ENCODE measurements around the gene CNIH4. TPM values are rescaled to one million over a fixed set of nuclear protein-coding genes. Genes with fewer than 3 reads are reported as not detected.

Gene CNIH4
- total and polyA plus RNA-seq, 4 donors, result 11.9 to 40.2 (median 29.2) TPM

GRCh38 chr1:224333309-224333926, 23.3 kb upstream of the CNIH4 start:
- Histone ChIP-seq H3K4me3 (ENCODE audit: low read depth in 1 of 3, low read length in 3 of 3) (no peak overlapping the region), H3K27ac (ENCODE audit: low read depth in 1 of 2, low read length in 2 of 2) (no peak overlapping the region), H3K36me3 (ENCODE audit: control insufficient read depth in 4 of 4, insufficient read depth in 3 of 4, low read depth in 1 of 4, low read length in 3 of 4) (no peaks in the 10 kb centered on the region), H3K27me3 (ENCODE audit: control insufficient read depth in 4 of 4, insufficient read depth in 4 of 4, low read length in 3 of 4) (no peaks in the 10 kb centered on the region), H3K9ac (ENCODE audit: low read depth in 1 of 2, low read length in 2 of 2) (no peak overlapping the region), H3K4me1 (ENCODE audit: control insufficient read depth in 4 of 4, insufficient read depth in 4 of 4, low read length in 3 of 4) (peaks cover 4 to 20% (median 15%) of the 10 kb centered on the region in 4 donors), H3K9me3 (ENCODE audit: control insufficient read depth in 4 of 4, low read length in 3 of 4) (no peaks in the 10 kb centered on the region)
- DNase-seq (ENCODE audit: low spot score), result no peak
- TF ChIP-seq SP1 (IDR thresholded peaks at IDR 0.05), result no peak
- TF ChIP-seq TAF1 (conservative IDR thresholded peaks at IDR 0.05), result no peak
- no peak for TF ChIP-seq HNF4G (IDR thresholded peaks at IDR 0.05)
- TF ChIP-seq NR2F2 (IDR thresholded peaks at IDR 0.05), result no peak
- TF ChIP-seq EGR1 (IDR thresholded peaks at IDR 0.05; ENCODE audit: low read depth in 2 of 2), result no peak
- no peak for TF ChIP-seq JUND (IDR thresholded peaks at IDR 0.05)
- TF ChIP-seq RAD21 (IDR thresholded peaks at IDR 0.05), result peak; percentile 86
- no peak for TF ChIP-seq GABPA (IDR thresholded peaks at IDR 0.05 in 1 of 2, conservative IDR thresholded peaks at IDR 0.05 in 1 of 2)
- TF ChIP-seq HNF4A (conservative IDR thresholded peaks at IDR 0.05), result no peak
- TF ChIP-seq CTCF (IDR thresholded peaks at IDR 0.05; ENCODE audit: low read depth, low read length, missing input control), result peak; percentile 61
- TF ChIP-seq, protein P1, sequence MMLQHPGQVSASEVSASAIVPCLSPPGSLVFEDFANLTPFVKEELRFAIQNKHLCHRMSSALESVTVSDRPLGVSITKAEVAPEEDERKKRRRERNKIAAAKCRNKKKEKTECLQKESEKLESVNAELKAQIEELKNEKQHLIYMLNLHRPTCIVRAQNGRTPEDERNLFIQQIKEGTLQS (IDR thresholded peaks at IDR 0.05), result no peak
- TF ChIP-seq RXRA (IDR thresholded peaks at IDR 0.05), result no peak
- TF ChIP-seq REST (IDR thresholded peaks at IDR 0.05), result no peak
- TF ChIP-seq ZBTB33 (IDR thresholded peaks at IDR 0.05), result no peak
- no peak for TF ChIP-seq MAX (IDR thresholded peaks at IDR 0.05)
- TF ChIP-seq YY1 (IDR thresholded peaks at IDR 0.05), result peak; percentile 17
- WGBS, result 12% methylated on average over 3 of the region's 3 CpGs
